ENCODE results near the gene RUSC1.
"Not testable (repeated sequence)": the region's sequence is repeated elsewhere in the genome, so short reads cannot be mapped to it uniquely, and the experiment has no call there.

Gene RUSC1, protein sequence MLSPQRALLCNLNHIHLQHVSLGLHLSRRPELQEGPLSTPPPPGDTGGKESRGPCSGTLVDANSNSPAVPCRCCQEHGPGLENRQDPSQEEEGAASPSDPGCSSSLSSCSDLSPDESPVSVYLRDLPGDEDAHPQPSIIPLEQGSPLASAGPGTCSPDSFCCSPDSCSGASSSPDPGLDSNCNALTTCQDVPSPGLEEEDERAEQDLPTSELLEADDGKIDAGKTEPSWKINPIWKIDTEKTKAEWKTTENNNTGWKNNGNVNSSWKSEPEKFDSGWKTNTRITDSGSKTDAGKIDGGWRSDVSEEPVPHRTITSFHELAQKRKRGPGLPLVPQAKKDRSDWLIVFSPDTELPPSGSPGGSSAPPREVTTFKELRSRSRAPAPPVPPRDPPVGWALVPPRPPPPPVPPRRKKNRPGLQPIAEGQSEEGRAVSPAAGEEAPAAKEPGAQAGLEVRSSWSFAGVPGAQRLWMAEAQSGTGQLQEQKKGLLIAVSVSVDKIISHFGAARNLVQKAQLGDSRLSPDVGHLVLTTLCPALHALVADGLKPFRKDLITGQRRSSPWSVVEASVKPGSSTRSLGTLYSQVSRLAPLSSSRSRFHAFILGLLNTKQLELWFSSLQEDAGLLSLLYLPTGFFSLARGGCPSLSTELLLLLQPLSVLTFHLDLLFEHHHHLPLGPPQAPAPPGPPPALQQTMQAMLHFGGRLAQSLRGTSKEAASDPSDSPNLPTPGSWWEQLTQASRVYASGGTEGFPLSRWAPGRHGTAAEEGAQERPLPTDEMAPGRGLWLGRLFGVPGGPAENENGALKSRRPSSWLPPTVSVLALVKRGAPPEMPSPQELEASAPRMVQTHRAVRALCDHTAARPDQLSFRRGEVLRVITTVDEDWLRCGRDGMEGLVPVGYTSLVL

DNA sequence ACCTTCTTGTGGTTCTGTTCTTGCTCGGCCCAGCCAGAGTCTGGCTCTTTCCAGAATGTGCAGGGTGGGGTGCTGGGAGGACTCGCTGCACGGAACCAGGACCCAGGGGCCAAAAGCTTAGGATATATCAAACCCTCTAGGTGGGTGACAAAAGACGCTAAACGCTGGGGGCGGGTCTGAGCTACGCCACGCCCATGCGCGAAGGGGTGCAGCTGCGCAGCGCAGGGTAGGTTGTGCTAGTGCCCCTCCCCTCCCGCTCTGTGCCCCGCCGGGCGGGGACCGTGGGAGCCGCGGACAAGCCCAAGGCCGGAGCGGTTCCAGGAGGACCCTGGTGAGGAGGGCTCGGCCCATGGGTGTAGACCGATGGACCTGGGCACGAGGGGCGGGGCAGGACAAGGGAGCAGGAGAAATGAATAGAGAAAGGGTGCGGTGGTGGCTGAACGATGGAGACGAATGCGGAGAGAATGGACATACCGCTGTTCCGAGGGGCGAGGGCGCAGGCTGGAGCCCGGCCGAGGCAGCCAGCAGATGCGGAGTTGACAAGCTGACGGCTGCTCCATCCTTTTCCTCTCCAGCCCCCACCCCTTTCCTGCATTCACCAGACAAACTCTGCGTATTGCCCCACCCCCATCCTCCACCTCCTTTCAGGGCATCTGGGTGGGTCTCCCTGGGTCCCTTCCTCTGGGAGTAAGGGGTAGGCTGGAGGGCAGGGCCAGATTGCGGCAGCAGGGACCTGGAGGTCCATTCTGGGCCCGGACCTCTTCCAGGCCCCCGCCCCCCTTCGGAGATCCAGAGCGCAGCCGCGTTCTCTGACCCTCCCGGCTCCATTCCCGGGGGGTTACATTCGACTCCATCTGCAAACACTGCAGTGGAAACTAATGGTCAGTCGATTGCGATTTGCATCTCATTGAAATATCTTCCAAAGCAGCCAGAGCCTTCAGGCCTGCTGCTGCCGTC, at the start of gene RUSC1:
TSS of gene RUSC1 (plus strand) at position 234 of the 957 bp plus-strand sequence. CDS start 880 bp downstream, outside the sequence.
- DNase-seq, result peak; percentile 87

DNA sequence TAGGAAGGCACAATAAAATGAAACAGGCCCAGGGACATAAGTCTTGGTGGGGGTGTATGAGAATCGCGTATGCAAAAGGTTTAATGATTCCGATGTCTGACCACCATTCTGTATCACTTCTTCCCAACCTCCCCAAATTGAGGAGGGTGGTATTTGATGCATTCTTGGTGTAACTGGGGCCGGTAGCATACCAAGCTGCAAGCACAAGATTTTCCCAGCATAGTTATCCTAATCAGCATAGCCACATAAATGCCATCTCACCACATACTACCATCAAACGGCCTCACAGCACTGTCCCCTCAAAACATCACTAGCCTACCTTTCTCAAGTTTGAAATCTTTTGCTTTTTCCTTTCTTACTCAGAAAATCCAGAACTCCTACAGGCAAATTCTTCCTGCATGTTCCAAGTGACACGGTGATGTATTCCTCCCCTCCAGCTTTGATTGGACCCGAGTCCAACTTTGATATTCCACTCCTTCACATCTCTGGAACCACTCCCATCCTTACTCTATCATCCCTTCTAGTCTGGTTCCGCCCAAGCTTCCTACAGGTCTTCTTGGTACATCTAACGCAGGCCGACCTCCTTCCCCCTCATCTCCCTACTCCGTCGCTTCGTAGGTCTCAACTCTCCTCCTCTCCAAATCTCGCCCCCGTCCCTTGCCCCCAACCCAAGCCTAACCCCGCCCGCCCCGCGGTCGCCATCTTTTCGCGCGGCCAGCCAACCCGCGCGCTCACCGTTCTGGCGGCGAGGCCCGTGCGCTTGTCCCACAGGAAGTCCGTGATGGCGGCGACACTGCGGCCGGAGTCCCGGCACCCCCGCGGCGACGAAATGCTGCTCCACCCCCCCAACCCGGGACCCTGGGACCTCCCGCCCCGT, 48.0 kb upstream of the RUSC1 start:
- DNase-seq, result peak; percentile 87

DNA sequence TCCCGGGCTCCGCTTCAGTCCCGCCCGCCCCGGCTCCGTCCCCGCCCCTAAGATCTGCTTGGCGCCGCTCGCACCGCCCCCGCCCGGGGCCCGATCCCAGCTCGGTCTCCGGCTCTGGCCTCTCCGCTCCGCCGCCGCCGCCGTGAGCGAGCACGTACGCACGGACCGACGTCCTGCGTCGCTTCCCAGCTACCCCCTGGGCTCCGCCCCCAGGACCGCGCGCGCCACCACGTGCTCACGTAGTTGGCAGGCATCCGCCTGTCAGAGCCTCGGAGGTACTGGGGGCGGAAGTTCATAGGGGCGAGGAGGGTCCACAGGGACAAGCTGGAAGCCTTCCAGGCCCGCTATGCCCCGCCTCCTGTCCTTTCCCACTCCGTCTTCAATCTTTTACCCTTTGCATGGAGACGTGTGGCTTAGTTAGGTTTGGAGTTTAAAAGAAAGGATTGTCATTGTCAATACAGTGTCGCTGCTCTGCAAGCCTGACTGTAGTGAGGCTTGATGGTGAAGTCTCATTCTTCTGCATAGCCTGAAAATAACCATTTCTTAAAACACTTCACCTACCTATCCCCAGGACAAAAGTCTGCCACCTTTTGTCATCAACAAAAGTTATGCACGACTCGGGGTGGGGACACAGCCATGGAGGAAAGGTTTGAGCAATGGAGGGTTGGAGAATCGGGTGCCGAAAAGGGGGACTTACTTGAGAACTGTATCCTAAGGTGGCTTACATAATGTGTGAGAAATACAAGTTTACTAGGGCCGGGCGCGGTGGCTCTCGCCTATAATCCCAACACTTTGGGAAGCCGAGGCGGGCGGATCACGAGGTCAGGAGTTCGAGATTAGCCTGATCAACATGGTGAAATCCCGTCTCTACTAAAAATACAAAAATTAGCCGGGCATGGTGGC, 47.1 kb upstream of the RUSC1 start, which contains the start of gene CLK2:
TSS of gene CLK2 (minus strand) at position 162 of the 903 bp plus-strand sequence. CDS start 2,527 bp downstream, outside the sequence.
- DNase-seq, result peak; percentile 100

DNA sequence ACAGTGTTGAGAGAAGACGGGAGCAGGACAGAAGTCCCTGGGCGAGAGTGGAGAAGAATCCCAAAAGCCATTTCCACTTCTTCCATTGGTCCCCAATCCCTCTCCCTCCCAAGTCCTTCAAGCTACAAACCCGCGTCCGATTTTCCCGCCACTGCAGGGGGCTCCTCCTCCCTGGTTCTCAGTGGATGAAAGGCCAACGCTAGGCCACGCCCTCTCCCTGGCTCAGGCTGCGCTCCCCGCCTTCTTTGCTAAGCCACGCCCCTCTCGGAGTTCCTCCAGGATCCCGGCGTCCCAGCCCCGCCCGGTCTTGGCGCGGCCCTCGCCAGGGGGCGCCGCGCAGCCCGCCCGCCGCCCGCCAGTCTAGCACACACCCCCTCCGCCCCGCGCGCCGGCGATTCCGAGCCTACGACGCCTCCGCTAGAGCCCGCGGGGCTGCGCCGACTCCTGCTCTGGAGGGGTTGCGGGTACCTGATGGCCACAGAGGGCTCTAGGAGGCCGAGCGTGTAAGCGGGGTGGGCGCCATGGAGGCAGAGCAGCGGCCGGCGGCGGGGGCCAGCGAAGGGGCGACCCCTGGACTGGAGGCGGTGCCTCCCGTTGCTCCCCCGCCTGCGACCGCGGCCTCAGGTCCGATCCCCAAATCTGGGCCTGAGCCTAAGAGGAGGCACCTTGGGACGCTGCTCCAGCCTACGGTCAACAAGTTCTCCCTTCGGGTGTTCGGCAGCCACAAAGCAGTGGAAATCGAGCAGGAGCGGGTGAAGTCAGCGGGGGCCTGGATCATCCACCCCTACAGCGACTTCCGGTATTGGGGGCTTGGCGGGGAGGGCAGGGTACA, 43.4 kb upstream of the RUSC1 start, which contains the start of gene HCN3:
TSS of gene HCN3 (plus strand) at position 394 of the 832 bp plus-strand sequence. CDS start at position 522, 128 bp downstream.
- DNase-seq, result peak; percentile 100

DNA sequence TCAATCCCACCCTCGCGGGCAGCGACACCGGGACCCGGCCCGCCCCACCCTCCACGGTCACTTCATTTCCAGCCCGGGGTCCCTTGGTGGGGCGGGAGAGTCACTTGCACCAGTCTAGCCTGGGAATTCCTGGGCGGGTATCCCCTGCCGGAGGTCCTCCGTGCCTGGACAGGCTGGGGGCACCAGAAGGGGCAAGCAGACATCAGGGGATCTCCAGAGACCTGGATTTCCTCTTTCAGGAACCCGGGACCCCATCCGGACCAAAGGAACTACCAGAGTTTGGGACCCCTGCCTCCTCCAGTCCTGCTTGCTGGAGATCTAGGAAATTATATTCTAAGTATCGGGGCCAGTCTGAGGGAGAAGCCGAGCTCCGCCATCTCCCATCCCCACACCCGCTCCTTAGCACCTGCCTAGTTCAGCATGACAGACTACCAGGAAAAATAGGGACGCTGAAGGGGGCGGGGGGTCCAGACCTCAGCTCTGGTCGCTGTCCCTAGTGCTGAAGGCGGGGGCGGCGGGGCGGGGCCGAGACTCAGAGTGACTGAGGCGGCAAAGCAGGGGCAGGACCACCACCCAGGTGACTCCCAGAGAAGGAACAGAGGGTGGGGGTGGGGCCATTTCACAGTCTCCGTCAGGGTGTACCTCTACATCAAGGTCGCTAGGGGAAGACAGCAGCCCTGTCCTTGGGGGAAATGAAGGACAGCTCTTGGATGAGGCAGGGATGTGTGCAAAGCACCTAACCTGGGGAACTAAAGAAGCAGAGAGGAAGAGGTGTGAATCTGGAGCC, 42.6 kb upstream of the RUSC1 start:
- DNase-seq, result peak; percentile 87

DNA sequence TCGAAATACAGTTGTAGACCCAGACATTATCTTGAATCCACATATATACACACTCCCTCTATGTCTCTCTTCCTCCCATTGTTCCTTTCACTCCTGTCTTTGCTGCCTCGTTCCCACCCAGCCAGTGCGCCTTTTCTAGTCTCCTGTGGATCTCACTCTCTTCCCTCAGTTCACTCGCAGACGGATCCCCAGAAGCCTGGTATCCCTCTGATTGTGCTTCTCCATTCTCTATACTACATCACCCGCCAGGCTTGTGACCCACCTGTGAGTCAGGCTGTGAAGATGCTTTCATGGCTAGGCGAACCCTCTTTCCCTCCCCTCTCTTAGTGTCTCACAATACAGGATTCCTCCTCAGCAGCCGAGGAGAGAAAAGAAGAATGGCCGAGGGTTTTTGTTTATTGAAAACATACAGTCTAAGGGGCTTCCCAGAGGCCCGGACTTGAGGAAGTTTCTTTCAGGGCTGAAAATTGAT, 42.0 kb upstream of the RUSC1 start:
- DNase-seq, result no peak

DNA sequence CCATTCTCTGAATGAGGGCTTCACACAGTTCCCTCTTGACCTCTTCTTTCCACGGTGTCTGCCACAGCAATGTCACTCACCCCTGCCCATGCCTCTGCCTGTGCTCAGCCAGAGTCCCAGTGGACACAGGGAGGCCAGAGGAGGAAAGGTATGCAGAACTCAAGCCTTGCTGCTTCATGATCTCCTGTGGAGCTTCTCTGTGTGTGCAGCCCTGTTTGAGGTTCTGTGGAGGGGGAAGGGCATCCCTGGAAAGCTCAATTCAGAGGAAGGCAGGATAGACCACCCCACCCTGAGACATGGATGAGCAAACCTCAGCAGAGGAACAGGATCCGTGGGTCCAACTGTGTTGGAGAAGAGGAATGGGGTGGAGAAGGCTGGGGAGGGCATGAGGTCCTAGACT, 41.4 kb upstream of the RUSC1 start:
- no peak for DNase-seq

DNA sequence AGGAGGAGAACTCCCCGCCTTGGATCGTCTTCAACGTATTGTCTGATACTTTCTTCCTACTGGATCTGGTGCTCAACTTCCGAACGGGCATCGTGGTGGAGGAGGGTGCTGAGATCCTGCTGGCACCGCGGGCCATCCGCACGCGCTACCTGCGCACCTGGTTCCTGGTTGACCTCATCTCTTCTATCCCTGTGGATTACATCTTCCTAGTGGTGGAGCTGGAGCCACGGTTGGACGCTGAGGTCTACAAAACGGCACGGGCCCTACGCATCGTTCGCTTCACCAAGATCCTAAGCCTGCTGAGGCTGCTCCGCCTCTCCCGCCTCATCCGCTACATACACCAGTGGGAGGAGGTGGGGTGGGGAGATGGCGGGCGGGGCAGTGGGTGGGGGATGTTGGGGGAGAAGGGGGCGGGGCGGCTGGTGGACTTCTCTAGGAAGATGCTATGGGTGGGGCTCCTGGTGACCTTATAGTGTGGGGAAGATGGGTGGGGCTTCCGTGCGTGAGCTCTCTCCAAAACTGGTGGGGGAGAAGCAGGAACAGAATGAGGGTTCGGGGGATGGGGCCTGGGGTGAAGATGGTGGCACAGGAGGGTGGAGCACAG, 38.1 kb upstream of the RUSC1 start:
- peak; percentile 38 for DNase-seq

DNA sequence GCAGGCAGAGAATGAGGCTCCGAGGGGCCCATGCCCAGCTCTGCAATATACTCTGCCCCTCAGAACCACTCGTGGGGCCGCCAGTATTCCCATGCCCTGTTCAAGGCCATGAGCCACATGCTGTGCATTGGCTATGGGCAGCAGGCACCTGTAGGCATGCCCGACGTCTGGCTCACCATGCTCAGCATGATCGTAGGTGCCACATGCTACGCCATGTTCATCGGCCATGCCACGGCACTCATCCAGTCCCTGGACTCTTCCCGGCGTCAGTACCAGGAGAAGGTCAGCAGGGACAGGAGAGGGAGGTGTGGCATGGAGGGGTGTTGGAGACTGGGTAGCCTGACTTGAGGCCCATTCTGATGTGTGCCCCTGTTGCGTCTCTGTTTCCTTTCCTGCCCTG, 36.2 kb upstream of the RUSC1 start:
- no peak for DNase-seq

DNA sequence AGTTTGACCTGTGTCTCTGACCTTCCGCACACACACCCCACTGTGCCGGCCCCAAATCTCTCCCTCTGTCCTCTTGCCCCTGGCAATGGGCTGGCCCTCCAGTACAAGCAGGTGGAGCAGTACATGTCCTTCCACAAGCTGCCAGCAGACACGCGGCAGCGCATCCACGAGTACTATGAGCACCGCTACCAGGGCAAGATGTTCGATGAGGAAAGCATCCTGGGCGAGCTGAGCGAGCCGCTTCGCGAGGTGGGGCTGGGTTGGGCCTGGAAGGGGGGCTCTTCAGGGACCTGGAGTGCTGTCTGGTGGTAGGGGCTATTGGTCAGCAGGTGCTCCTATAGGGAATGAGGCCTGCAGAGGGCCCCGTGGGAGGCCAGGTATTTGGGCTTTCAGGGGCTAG, 35.6 kb upstream of the RUSC1 start:
- no peak for DNase-seq

DNA sequence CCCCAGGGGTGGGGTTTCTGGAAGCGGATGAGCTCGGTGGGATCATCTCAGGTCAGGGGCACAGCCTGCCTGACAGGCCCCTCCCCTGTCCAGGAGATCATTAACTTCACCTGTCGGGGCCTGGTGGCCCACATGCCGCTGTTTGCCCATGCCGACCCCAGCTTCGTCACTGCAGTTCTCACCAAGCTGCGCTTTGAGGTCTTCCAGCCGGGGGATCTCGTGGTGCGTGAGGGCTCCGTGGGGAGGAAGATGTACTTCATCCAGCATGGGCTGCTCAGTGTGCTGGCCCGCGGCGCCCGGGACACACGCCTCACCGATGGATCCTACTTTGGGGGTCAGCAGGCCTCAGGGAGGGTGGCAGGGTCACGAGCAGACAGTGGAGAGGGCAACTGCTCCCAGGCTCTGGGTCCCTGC, 35.1 kb upstream of the RUSC1 start:
- no peak for DNase-seq

DNA sequence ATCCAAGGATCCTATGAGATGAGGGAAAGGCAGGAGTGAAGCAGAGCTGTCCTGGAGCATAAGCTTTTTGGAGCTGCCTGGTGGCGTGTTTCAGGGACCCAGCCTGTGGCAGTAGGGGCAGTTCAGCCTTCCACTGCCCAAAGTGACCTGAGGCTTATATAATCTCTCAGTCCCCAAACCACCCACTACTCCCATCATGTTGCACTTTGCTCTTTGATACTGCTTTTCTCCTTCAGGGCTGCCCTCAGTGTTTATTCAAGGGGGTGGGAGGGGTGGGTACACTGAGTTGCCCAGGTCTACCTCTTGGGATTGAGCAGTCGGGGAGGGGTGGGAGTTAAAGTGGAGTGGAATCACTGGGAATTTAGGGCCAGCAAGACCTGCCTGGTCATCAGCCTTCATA, 34.1 kb upstream of the RUSC1 start:
- no peak for DNase-seq

DNA sequence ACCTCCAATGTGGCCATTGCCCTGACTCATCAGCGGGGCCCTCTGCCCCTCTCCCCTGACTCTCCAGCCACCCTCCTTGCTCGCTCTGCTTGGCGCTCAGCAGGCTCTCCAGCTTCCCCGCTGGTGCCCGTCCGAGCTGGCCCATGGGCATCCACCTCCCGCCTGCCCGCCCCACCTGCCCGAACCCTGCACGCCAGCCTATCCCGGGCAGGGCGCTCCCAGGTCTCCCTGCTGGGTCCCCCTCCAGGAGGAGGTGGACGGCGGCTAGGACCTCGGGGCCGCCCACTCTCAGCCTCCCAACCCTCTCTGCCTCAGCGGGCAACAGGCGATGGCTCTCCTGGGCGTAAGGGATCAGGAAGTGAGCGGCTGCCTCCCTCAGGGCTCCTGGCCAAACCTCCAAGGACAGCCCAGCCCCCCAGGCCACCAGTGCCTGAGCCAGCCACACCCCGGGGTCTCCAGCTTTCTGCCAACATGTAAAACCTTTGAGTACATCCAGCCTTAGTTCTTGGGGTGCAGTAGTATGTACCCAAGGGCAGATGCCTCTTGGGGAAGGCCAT, 32.6 kb upstream of the RUSC1 start:
- DNase-seq, result no peak

DNA sequence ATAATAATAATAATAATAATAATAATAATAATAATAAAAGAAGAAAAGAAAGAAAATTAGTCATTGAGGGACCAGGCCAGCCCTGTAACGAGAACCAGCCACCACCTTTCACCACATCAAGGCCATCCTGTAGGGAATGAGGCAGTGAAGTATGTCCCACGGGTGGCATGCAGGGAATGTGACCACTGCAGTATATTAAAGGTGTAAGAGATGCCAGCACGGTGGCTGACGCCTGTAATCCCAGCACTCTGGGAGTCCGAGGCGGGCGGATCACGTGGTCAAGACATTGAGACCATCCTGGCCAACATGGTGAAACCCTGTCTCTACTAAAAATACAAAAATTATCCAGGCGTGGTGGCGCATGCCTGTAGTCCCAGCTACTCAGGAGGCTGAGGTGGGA, 29.7 kb upstream of the RUSC1 start:
- DNase-seq, result not testable (repeated sequence)

DNA sequence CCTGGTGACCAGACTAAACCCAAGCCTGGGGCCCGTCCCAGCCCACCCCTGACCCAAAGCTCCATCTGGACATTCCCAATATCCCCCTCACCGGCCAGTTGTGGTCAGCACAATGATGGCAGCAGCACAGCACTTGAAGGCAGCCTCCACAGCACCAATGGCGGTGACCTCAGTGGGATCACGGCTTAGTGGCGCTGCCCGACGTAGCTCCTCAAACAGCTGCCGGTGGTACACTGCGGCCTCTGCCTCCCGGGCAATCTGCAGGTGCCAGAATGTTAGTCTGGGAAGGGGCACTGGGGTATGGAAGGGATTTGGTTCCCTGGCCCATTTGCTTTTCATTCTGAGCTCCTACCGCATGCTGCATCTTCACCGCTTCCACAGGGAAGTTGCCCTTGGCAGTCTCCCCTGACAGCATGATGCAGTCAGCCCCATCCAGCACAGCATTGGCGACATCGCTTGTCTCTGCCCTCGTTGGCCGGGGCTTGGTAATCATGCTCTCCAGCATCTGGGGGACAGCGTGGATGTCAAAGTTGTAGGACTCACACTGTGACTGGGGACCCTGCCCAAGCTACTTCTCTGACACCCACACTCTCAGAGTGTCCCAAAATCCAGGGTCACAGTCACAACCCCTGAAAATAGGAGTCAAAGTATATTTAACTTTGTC, 27.5 kb upstream of the RUSC1 start:
- no peak for DNase-seq

DNA sequence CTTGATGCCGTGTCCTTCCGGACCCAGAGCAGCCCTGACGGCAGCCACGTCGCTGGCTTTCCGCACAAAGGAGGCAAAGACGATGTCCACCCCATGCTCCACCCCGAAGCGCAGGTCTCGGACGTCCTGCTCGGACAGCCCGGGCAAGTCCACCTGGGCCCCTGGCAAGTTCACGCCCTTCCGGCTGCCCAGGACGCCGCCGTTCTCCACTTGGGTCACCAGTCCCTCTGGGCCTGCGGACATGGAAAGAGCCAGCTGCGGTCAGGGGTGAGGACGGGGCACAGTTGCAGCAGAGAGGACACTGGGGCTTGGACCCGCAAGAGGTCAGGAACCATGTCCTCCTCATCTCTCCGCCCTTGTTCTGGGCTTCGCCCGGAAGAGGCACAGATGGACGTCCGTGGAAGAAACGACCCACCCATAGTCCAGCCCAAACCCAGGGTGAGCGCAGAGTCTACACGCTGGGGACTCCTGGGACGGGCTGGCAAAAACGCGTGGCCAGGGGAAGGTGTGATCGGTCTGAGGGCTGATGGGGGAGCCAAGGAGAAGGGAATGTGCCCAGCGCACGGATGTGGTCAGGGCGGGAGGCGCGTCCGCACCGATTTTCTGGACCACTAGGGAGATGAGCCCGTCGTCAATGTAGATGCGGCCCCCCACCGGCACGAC, 26.0 kb upstream of the RUSC1 start:
- no peak for DNase-seq
